ENCODE data around the gene LARP7.

DNA sequence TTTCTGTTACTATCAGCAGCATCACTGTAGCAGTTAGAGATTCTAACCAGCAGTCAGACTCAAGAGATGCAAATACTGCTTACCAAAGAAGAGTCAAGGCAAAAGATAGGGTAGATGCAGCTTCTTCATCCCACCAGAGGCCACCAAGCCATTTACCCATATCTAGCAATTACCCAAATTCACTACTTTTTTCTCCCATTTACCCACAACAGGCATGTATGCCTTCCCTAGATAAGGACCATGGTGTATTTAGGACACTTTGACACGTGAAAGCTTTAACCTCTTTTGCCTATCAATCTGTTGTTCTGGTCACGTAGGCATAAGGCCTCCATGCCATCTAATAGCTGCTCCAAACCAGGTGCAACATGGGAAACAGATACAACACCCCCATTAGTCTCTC lies 5.6 kb downstream of the LARP7 start:
- no peak for TF ChIP-seq YY1 (IDR thresholded peaks at IDR 0.05; ENCODE audit: insufficient read depth, insufficient read length)
- TF ChIP-seq SUZ12 (IDR thresholded peaks at IDR 0.05; ENCODE audit: extremely low read depth, insufficient read depth, insufficient read length) = no peak
- no peak for TF ChIP-seq ZNF274 (IDR thresholded peaks at IDR 0.05; ENCODE audit: low read depth, low read length)

Measured in NT2/D1 (cell line).